GM20000 (cell line): ENCODE results near the gene MSH3.

Experiments used
- DNase-seq: peaks from one replicate; pipeline ENCODE4 v3.0.0; 2012; ENCODE audit warnings: low spot score
- TF ChIP-seq, protein P1 (sequence below): IDR thresholded peaks from 2 replicates; pipeline ENCODE4 v1.5.1; 2012; ENCODE audit warnings: mild to moderate bottlenecking, control low read depth; ENCODE audit errors: extremely low read depth, missing control alignments

The MSH3 gene

DNA sequence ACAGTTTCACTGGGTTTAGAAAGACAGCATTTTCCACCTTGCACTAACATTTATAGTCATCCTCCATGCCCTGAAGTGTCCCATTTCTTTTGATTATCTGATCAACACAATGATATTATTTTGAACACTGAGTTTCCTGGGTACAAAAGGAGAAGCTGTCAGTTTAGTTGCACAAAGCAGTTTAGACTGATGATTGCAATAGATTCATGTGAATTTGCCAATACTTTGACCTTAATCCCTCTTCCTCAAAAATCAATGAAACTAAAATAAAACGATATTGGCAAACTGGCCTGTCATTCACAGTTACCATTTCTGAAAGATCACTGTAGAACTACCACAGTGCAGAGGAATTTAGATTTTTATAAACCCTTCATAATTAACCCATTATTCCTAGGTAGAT, 271.5 kb downstream of the MSH3 start:
- DNase-seq = no peak

More for the DNA sequence above, 271.5 kb downstream of the MSH3 start:
- TF ChIP-seq, protein P1, sequence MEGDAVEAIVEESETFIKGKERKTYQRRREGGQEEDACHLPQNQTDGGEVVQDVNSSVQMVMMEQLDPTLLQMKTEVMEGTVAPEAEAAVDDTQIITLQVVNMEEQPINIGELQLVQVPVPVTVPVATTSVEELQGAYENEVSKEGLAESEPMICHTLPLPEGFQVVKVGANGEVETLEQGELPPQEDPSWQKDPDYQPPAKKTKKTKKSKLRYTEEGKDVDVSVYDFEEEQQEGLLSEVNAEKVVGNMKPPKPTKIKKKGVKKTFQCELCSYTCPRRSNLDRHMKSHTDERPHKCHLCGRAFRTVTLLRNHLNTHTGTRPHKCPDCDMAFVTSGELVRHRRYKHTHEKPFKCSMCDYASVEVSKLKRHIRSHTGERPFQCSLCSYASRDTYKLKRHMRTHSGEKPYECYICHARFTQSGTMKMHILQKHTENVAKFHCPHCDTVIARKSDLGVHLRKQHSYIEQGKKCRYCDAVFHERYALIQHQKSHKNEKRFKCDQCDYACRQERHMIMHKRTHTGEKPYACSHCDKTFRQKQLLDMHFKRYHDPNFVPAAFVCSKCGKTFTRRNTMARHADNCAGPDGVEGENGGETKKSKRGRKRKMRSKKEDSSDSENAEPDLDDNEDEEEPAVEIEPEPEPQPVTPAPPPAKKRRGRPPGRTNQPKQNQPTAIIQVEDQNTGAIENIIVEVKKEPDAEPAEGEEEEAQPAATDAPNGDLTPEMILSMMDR = no peak
